GM12878 (cell line): ENCODE measurements around the gene TBCE. TPM values are rescaled to one million over a fixed set of nuclear protein-coding genes. Genes with fewer than 3 reads are reported as not detected.

Experiments used
- ATAC-seq: fragments of 200-7000 bp; cut with Tn5 transposase; 3 replicates; pipeline ENCODE4 v1.9.1; 2020; ENCODE audit warnings: mild to moderate bottlenecking, moderate library complexity
- BruUV-seq: library from RNA; stranded (reverse); fragments of 400-500 nt; replicated peaks from 2 replicates; lab custom pipeline; 2021; lab: Mats Ljungman, UMichigan
- CTCF ChIA-PET: fragments of 300-600 bp; sonication (Branson Sonifier 250); formaldehyde crosslinking; extraction: SDS; loops from one replicate; lab custom pipeline; 2021; ENCODE audit warnings: inconsistent platforms; lab: Yijun Ruan, JAX
- POLR2A ChIA-PET: fragments of 350-600 bp; formaldehyde crosslinking; extraction: SDS; loops from one replicate; lab custom pipeline; 2021; ENCODE audit warnings: inconsistent platforms; lab: Charles Lee
- RAD21 ChIA-PET: fragments of 300-600 bp; sonication (Branson Sonifier 250); formaldehyde crosslinking; loops from one replicate; lab custom pipeline; 2023; ENCODE audit warnings: antibody characterized with exemption; ENCODE audit not compliant: unreplicated experiment; lab: Charles Lee
- SMC1A ChIA-PET: fragments of 300-600 bp; sonication (Branson Sonifier 250); formaldehyde crosslinking; loops from one replicate; lab custom pipeline; 2023; ENCODE audit not compliant: unreplicated experiment, uncharacterized antibody; lab: Charles Lee
- DNase-seq: peaks from one replicate; pipeline ENCODE4 v3.0.0-alpha.2; 2011; ENCODE audit warnings: low read depth, low spot score
- FAIRE-seq: peaks from 3 replicates; lab custom pipeline; 2011; peaks lifted over from hg19 to GRCh38; lab: Jason Lieb, UNC
- H2AFZ ChIP-seq: 2 replicates; pipeline ENCODE4 v1.6.0; 2011; ENCODE audit warnings: low read depth, low read length, control low read depth; ENCODE audit not compliant: control insufficient read depth
- H3K27ac ChIP-seq: 2 replicates; pipeline ENCODE4 v1.5.1; 2011; ENCODE audit warnings: control low read depth; ENCODE audit not compliant: control insufficient read depth, insufficient read depth
- H3K27me3 ChIP-seq, 2 experiments: replicated peaks in 1 of 2; 2 replicates each; pipeline versions ENCODE4 v1.6.0 to v1.6.1; 2011; ENCODE audit warnings: low read length in 1 of 2; ENCODE audit not compliant: control insufficient read depth in 2 of 2, insufficient read depth in 2 of 2
- H3K36me3 ChIP-seq, 2 experiments: 2 replicates each; pipeline ENCODE4 v1.5.1; 2011; ENCODE audit warnings: low read length in 1 of 2; ENCODE audit not compliant: control insufficient read depth in 2 of 2, insufficient read depth in 2 of 2
- H3K4me1 ChIP-seq: 2 replicates; pipeline ENCODE4 v1.6.1; 2011; ENCODE audit warnings: mild to moderate bottlenecking, low read length, moderate library complexity, mixed read lengths; ENCODE audit not compliant: control insufficient read depth, insufficient read depth
- H3K4me2 ChIP-seq: 2 replicates; pipeline ENCODE4 v1.6.0; 2011; ENCODE audit warnings: control low read depth; ENCODE audit not compliant: control insufficient read depth, insufficient read depth
- H3K4me3 ChIP-seq: fragments of 200-600 bp; sonication (generic); 2 replicates; pipeline ENCODE4 v1.5.1; 2016
- H3K79me2 ChIP-seq: 2 replicates; pipeline ENCODE4 v1.6.0; 2011; ENCODE audit warnings: low read length; ENCODE audit not compliant: control insufficient read depth, insufficient read depth
- H3K9ac ChIP-seq: 2 replicates; pipeline ENCODE4 v1.8.0; 2011; ENCODE audit warnings: low read length, control low read depth, mixed read lengths; ENCODE audit not compliant: control insufficient read depth, insufficient read depth
- H3K9me3 ChIP-seq: replicated peaks from 3 replicates; pipeline ENCODE4 v1.5.1; 2011; ENCODE audit warnings: mild to moderate bottlenecking, low read length; ENCODE audit not compliant: control insufficient read depth, insufficient read depth
- H4K20me1 ChIP-seq: 2 replicates; pipeline ENCODE4 v1.6.0; 2011; ENCODE audit not compliant: control insufficient read depth, insufficient read depth
- ATF7 ChIP-seq: fragments of 450-650 bp; IDR thresholded peaks from 2 replicates; pipeline ENCODE4 v1.6.1; 2016; ENCODE audit warnings: low read depth, mild to moderate bottlenecking
- CBFB ChIP-seq: IDR thresholded peaks from 2 replicates; pipeline ENCODE4 v1.6.1; 2016; ENCODE audit warnings: antibody characterized with exemption, low read depth
- CHD2 ChIP-seq: IDR thresholded peaks from 2 replicates; pipeline ENCODE4 v1.6.1; 2011; ENCODE audit warnings: low read depth, low read length, improper control_type of control experiment, borderline replicate concordance
- CREM ChIP-seq: IDR thresholded peaks from 2 replicates; pipeline ENCODE4 v1.6.1; 2014; ENCODE audit warnings: antibody characterized with exemption, low read depth
- EED ChIP-seq: sonication (generic); IDR thresholded peaks from 2 replicates; pipeline ENCODE4 v1.6.1; 2016; ENCODE audit warnings: antibody characterized with exemption, low read depth
- HDAC6 ChIP-seq: fragments of 200-600 bp; sonication (generic); IDR thresholded peaks from one replicate; pipeline ENCODE4 v1.8.0; 2017; ENCODE audit warnings: antibody characterized with exemption; ENCODE audit not compliant: unreplicated experiment
- MAX ChIP-seq: IDR thresholded peaks from 2 replicates; pipeline ENCODE4 v1.6.1; 2012; ENCODE audit warnings: low read depth, low read length, improper control_type of control experiment
- MEF2B ChIP-seq: fragments of 450-650 bp; IDR thresholded peaks from 2 replicates; pipeline ENCODE4 v1.6.1; 2018; ENCODE audit warnings: mild to moderate bottlenecking, moderate library complexity; ENCODE audit not compliant: partially characterized antibody, poor library complexity, severe bottlenecking
- MTA3 ChIP-seq: IDR thresholded peaks from 2 replicates; pipeline ENCODE4 v1.6.1; 2012; ENCODE audit warnings: low read length, inconsistent platforms, borderline replicate concordance
- NFYA ChIP-seq: IDR thresholded peaks from 2 replicates; pipeline ENCODE4 v1.6.1; 2011; ENCODE audit warnings: low read depth, mild to moderate bottlenecking, low read length, improper control_type of control experiment, borderline replicate concordance
- NR2C2 ChIP-seq: IDR thresholded peaks from 2 replicates; pipeline ENCODE4 v1.6.1; 2011; ENCODE audit warnings: borderline replicate concordance, low read depth; ENCODE audit not compliant: control insufficient read depth, insufficient read length
- SREBF1 ChIP-seq: IDR thresholded peaks from 2 replicates; pipeline ENCODE4 v1.6.1; 2012; ENCODE audit warnings: mild to moderate bottlenecking, low read length
- WRNIP1 ChIP-seq: IDR thresholded peaks from 2 replicates; pipeline ENCODE4 v1.6.1; 2011; ENCODE audit warnings: low read depth, low read length, improper control_type of control experiment, borderline replicate concordance
- ZBED1 ChIP-seq: IDR thresholded peaks from 2 replicates; pipeline ENCODE4 v1.6.1; 2016; ENCODE audit warnings: borderline replicate concordance
- ZNF274 ChIP-seq: IDR thresholded peaks from one replicate; pipeline ENCODE4 v1.8.0; 2011; ENCODE audit not compliant: insufficient read length, insufficient read depth
- ZSCAN29 ChIP-seq: fragments of 450-650 bp; IDR thresholded peaks from 2 replicates; pipeline ENCODE4 v1.6.1; 2017; ENCODE audit warnings: mild to moderate bottlenecking, moderate library complexity
- WGBS: methylation state at CpG from one replicate; pipeline ENCODE4 v1.1.6; 2016; ENCODE audit warnings: low lambda C conversion rate; ENCODE audit not compliant: insufficient replicate concordance, insufficient coverage; ENCODE audit errors: missing lambda C conversion rate; 5-methylcytosine and 5-hydroxymethylcytosine counted together
- in situ Hi-C: fragments of 300-500 bp; cut with MboI; formaldehyde crosslinking; loops from 9 replicates; pipeline ENCODE4 v1.14.3; 2018; ENCODE audit warnings: mixed read lengths
- intact Hi-C: fragments of 100-400 bp; cut with micrococcal nuclease; formaldehyde crosslinking; loops from one replicate; pipeline ENCODE4 v1.14.2; 2022; ENCODE audit not compliant: unreplicated experiment
- polyA plus RNA-seq, 11 experiments: library from polyadenylated mRNA; depleted of rRNA in 4 of 11; unstranded in 6 of 11; stranded (reverse) in 5 of 11; fragments of >200 nt; fragmentation: Nextera tagmentation in 4 of 11; fragmentation: Illumina TruSeq in 1 of 11; extraction: Ambion mirVana in 4 of 11; extraction: Trizol in 1 of 11; gene quantifications; 1 replicate in 1 of 11; 2 replicates in 10 of 11; pipeline versions ENCODE4 v1.2.1 to v1.2.3, GENCODE V29; 2011 to 2016; ENCODE audit warnings: inconsistent platforms in 2 of 11, missing spikeins in 2 of 11, low read depth in 1 of 11
- total RNA-seq, 4 experiments: library from RNA; depleted of rRNA in 3 of 4; stranded (reverse); fragments of >200 nt in 3 of 4; fragmentation: Illumina TruSeq in 1 of 4; extraction: Trizol in 1 of 4; gene quantifications; 2 replicates each; pipeline versions ENCODE4 v1.2.1 to v1.2.3, GENCODE V29; 2013 to 2021
- TF ChIP-seq, protein P1 (sequence below): fragments of 450-650 bp; formaldehyde crosslinking; IDR thresholded peaks from 2 replicates; pipeline ENCODE4 v1.5.0; 2022; ENCODE audit warnings: mild to moderate bottlenecking, missing genetic modification characterization

The TBCE gene
- total and polyA plus RNA-seq, 10 of the 15 experiments (the other 5 are each of a cell fraction or from before 2014, with no cell fraction given) = 22.7 to 48.7 (median 29.2) TPM

DNA sequence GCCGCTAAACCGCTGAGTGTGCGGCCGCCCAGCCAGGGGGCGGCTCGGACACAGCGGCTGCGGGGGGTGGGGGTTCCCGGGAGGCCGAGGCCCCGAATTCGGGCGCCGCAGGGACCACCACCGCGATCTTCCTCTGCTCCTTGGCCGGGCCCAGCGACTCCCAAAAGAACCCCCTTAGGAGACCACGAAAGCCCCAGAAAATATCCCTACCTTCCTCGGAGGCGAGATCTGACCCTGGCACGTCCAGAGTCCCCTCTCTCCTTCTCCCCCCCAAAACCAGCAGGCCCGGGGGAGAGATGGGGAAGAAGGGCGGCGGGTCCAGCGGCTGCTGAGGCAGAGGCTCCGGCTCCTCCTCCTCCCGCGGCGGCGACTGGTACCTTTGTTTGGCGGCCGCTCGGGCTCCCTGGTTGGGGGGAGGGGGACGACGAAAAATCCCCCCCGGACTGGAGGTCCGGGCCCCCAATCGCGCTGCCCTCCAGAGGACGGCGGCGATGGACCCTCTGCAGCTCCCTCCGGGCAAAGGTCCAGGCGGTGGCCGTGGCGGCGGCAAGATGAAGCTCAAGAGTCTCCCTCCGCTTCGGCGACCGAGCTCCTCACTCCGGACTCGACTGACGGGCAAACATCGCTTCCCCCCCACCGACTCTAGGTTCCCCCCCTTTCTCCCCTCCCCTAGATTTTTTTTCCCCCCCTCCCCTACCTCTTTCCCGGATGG is 39.5 kb upstream of the TBCE start, which contains the start of gene ARID4B (continued):
- TF ChIP-seq ZNF274 = no peak
- no peak for TF ChIP-seq ZBED1
- TF ChIP-seq EED = no peak
- TF ChIP-seq CREM = no peak
- no peak for TF ChIP-seq MAX
- no peak for TF ChIP-seq ZSCAN29

DNA sequence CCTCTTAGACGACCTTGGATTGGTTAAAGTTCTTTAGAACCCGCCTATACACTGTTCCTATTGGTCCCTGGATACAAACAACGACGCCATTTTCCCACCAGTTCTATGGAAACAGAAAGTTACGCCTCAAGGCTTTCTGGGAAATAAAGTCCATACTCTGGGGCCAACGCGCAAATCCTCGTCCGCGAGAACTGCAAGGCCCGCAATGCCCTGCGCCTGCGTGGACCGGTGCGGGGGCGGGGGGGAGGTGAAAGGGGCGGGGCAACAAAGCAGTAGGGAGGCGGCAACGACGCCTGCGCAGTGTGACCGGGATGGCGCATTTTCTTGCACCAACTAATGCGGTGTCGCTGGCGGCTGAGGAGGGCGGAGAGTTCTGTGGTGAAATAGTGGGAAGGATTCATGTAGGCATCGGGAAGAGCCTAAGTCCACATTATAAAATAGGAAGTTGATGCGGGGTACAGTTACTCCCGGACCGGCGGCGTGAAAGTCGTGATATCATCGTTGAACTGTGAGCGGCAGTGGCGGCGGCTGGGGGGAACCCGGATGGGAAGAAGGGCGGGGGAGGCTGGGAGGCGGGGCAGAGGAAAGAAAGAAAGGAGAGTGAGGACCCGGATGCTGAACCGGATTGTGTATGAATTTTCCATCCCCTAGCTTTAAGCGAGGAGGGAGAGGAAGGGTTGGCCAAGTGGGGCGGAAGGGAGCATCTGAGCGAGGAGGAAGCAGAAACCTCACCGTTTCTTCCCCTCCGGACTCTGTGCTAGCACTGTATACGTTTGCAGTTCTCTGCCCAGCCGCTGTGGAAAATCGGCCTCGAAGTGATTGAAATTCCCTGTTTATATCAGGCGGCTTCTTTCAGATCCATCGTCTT is 38.7 kb upstream of the TBCE start, which contains the start of gene GGPS1:
Gene GGPS1, plus strand, starts transcription at position 300 of the 868 bp plus-strand sequence. CDS start 6,695 bp downstream, outside the sequence.
- BruUV-seq = no TSS peak
- ChIA-PET CTCF (interaction anchor here (1.2 to 3.6 kb wide), 5 partner anchors 12 to 75 kb away, joined by 4 to 23 read pairs (median 6); no protein-coding TSS in a partner anchor), RAD21 (interaction anchor here (0.9 to 2.5 kb wide), 6 partner anchors 12 to 174 kb away, joined by 3 to 9 read pairs (median 5); partner anchors contain the start of gene TBCE), SMC1A (interaction anchor here (0.7 to 4.5 kb wide), 12 partner anchors 12 to 224 kb away, joined by 3 to 38 read pairs (median 4); no protein-coding TSS in a partner anchor), POLR2A (interaction anchor here (0.6 to 3.5 kb wide), 9 partner anchors 11 to 168 kb away, joined by 3 to 17 read pairs (median 4); partner anchors contain the start of genes RBM34 and TBCE)
- peak; percentile 98 for FAIRE-seq
- Histone ChIP-seq H3K4me3 (peak within 1 kb of the TSS; percentile 92), H3K9me3 (no peaks in the 10 kb centered on the region; the same call in 2 of the 3 replicates), H4K20me1 (no peaks in the 10 kb centered on the region), H3K27me3 (no peaks in the 10 kb centered on the region), H3K4me1 (peaks cover 8% of the 10 kb centered on the region; the same call in 1 of the 2 replicates), H3K79me2 (peaks cover 87% of the 10 kb centered on the region), H3K9ac (peak within 1 kb of the TSS; percentile 96), H3K36me3 (no peaks in the 10 kb centered on the region; a peak in 1 of 4 replicates), H2AFZ (peak within 1 kb of the TSS; percentile 74), H3K4me2 (peak within 1 kb of the TSS; percentile 86), H3K27ac (peak within 1 kb of the TSS; percentile 93)
- peak; percentile 99 for DNase-seq
- peak; percentile 87 for ATAC-seq
- in situ Hi-C loops = no loop called here
- WGBS = under 1% methylated on average over 49 of the region's 54 CpGs
- intact Hi-C loops = loop anchor here (1.0 to 5.0 kb wide), 4 partner anchors 39 to 201 kb away; partner anchors contain the start of genes B3GALNT2, TBCE and TOMM20
- 0 out of 2 replicates have a peak, but pooled peaks have one; percentile 35 for TF ChIP-seq WRNIP1
- no peak for TF ChIP-seq HDAC6
- peak; percentile 77 for TF ChIP-seq CHD2
- peak; percentile 10; the same call in 1 of the 2 replicates for TF ChIP-seq CBFB
- TF ChIP-seq NR2C2 = no peak
- peak; percentile 92 for TF ChIP-seq ATF7
- TF ChIP-seq NFYA = no peak
- no peak for TF ChIP-seq MEF2B
- TF ChIP-seq SREBF1 = no peak; the same call in 1 of the 2 replicates
- TF ChIP-seq, protein P1, sequence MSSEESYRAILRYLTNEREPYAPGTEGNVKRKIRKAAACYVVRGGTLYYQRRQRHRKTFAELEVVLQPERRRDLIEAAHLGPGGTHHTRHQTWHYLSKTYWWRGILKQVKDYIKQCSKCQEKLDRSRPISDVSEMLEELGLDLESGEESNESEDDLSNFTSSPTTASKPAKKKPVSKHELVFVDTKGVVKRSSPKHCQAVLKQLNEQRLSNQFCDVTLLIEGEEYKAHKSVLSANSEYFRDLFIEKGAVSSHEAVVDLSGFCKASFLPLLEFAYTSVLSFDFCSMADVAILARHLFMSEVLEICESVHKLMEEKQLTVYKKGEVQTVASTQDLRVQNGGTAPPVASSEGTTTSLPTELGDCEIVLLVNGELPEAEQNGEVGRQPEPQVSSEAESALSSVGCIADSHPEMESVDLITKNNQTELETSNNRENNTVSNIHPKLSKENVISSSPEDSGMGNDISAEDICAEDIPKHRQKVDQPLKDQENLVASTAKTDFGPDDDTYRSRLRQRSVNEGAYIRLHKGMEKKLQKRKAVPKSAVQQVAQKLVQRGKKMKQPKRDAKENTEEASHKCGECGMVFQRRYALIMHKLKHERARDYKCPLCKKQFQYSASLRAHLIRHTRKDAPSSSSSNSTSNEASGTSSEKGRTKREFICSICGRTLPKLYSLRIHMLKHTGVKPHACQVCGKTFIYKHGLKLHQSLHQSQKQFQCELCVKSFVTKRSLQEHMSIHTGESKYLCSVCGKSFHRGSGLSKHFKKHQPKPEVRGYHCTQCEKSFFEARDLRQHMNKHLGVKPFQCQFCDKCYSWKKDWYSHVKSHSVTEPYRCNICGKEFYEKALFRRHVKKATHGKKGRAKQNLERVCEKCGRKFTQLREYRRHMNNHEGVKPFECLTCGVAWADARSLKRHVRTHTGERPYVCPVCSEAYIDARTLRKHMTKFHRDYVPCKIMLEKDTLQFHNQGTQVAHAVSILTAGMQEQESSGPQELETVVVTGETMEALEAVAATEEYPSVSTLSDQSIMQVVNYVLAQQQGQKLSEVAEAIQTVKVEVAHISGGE (CRISPR knock-in tag) = peak; percentile 63
- TF ChIP-seq MTA3 = no peak
